Caco-2 (cell line): ENCODE results near the gene DCD. TPM values are rescaled to one million over a fixed set of nuclear protein-coding genes. Genes with fewer than 3 reads are reported as not detected.
"Not testable (repeated sequence)": the region's sequence is repeated elsewhere in the genome, so short reads cannot be mapped to it uniquely, and the experiment has no call there.

Source experiments
- BruUV-seq: library from RNA; stranded (reverse); fragments of 400-500 nt; replicated peaks from 2 replicates; lab custom pipeline; 2021; lab: Mats Ljungman, UMichigan
- CTCF ChIA-PET: fragments of 300-600 bp; sonication (Branson Sonifier 250); formaldehyde crosslinking; loops from one replicate; lab custom pipeline; 2022; ENCODE audit warnings: antibody characterized with exemption; lab: Charles Lee
- POLR2A ChIA-PET: fragments of 300-600 bp; sonication (Branson Sonifier 250); formaldehyde crosslinking; loops from one replicate; lab custom pipeline; 2022; ENCODE audit warnings: antibody characterized with exemption; lab: Charles Lee
- DNase-seq, 2 experiments: peaks; one replicate each; pipeline versions ENCODE4 v3.0.0 to v3.0.0-alpha.2; 2020 to 2022
- H3K27me3 ChIP-seq: replicated peaks from 2 replicates; pipeline ENCODE4 v1.6.0; 2011; ENCODE audit warnings: low read length; ENCODE audit not compliant: control insufficient read depth, insufficient read depth
- H3K36me3 ChIP-seq: 2 replicates; pipeline ENCODE4 v1.5.1; 2011; ENCODE audit warnings: low read length; ENCODE audit not compliant: control insufficient read depth, insufficient read depth
- H3K4me1 ChIP-seq: fragments of 250-450 bp; sonication (Bioruptor Pico); 2 replicates; pipeline ENCODE4 v1.5.1; 2020; ENCODE audit warnings: mild to moderate bottlenecking
- H3K4me3 ChIP-seq: 2 replicates; pipeline ENCODE4 v1.5.1; 2011; ENCODE audit warnings: low read depth, mild to moderate bottlenecking, control low read depth, low read length
- H3K9me3 ChIP-seq: fragments of 250-450 bp; sonication (Bioruptor Pico); 2 replicates; pipeline ENCODE4 v1.5.1; 2020; ENCODE audit warnings: mild to moderate bottlenecking, moderate library complexity
- H3K27ac Mint-ChIP-seq: one replicate; pipeline ENCODE4 v1.8.0; 2022; ENCODE audit warnings: mixed read lengths; ENCODE audit not compliant: unreplicated experiment
- H3K27me3 Mint-ChIP-seq: one replicate; pipeline ENCODE4 v1.8.0; 2022; ENCODE audit warnings: mixed read lengths; ENCODE audit not compliant: insufficient read depth, unreplicated experiment
- H3K36me3 Mint-ChIP-seq: one replicate; pipeline ENCODE4 v1.8.0; 2022; ENCODE audit warnings: mild to moderate bottlenecking, mixed read lengths; ENCODE audit not compliant: insufficient read depth, unreplicated experiment
- H3K4me1 Mint-ChIP-seq: one replicate; pipeline ENCODE4 v1.8.0; 2022; ENCODE audit warnings: low read depth, mixed read lengths; ENCODE audit not compliant: unreplicated experiment
- H3K4me3 Mint-ChIP-seq: one replicate; pipeline ENCODE4 v1.8.0; 2022; ENCODE audit warnings: mild to moderate bottlenecking, moderate library complexity, mixed read lengths; ENCODE audit not compliant: unreplicated experiment
- H3K9me3 Mint-ChIP-seq: one replicate; pipeline ENCODE4 v1.8.0; 2022; ENCODE audit warnings: mixed read lengths; ENCODE audit not compliant: unreplicated experiment
- CTCF ChIP-seq, 2 experiments: fragments of 200-600 bp in 1 of 2; IDR thresholded peaks; 1 replicate in 1 of 2; 2 replicates in 1 of 2; pipeline versions ENCODE4 v1.5.1 to v1.8.0; 2011 to 2022; ENCODE audit warnings: antibody characterized with exemption in 1 of 2, control low read depth in 1 of 2, inconsistent platforms in 1 of 2, low read depth in 1 of 2, low read length in 1 of 2, mild to moderate bottlenecking in 1 of 2, moderate library complexity in 1 of 2; ENCODE audit not compliant: insufficient read depth in 1 of 2, severe bottlenecking in 1 of 2, unreplicated experiment in 1 of 2
- intact Hi-C: fragments of 100-400 bp; cut with micrococcal nuclease; formaldehyde crosslinking; loops from one replicate; pipeline ENCODE4 v1.10.0; 2022; ENCODE audit not compliant: unreplicated experiment
- total RNA-seq: library from RNA; stranded (reverse); gene quantifications from 2 replicates; pipeline ENCODE4 v1.2.3, GENCODE V29; 2022

Gene DCD
- total RNA-seq, 1 experiment from 2014 or later, result not detected

GRCh38 chr12:54666008-54666407 is 17.8 kb upstream of the DCD start:
- H3K9me3 ChIP-seq, result no peaks in the 10 kb centered on the region
- intact Hi-C loops, result no loop called here
- ChIA-PET POLR2A (no interaction called here), CTCF (no interaction called here)
- no peak for DNase-seq
- H3K36me3 ChIP-seq, result no peaks in the 10 kb centered on the region
- no peaks in the 10 kb centered on the region; the same call in 1 of the 2 replicates for H3K27me3 ChIP-seq
- no peaks in the 10 kb centered on the region for H3K9me3 Mint-ChIP-seq
- no peak overlapping the region for H3K4me3 ChIP-seq
- peaks cover 29% of the 10 kb centered on the region for H3K27me3 Mint-ChIP-seq
- TF ChIP-seq CTCF (IDR thresholded peaks at IDR 0.05; ENCODE audit: insufficient read depth in 1 of 2, low read depth in 1 of 2, low read length in 1 of 2, severe bottlenecking in 1 of 2, unreplicated experiment in 1 of 2), result no peak
- no peak overlapping the region for H3K27ac Mint-ChIP-seq
- no peaks in the 10 kb centered on the region for H3K4me1 Mint-ChIP-seq
- H3K4me1 ChIP-seq, result no peaks in the 10 kb centered on the region
- H3K4me3 Mint-ChIP-seq, result no peak overlapping the region
- H3K36me3 Mint-ChIP-seq, result no peaks in the 10 kb centered on the region
- BruUV-seq, result no TSS peak

- H3K36me3 ChIP-seq, H3K4me1 Mint-ChIP-seq, DNase-seq, H3K36me3 Mint-ChIP-seq, intact Hi-C loops, H3K4me3 Mint-ChIP-seq, CTCF ChIA-PET, H3K9me3 ChIP-seq, H3K9me3 Mint-ChIP-seq, H3K4me3 ChIP-seq, BruUV-seq, H3K27me3 ChIP-seq, H3K27ac Mint-ChIP-seq, POLR2A ChIA-PET, H3K4me1 ChIP-seq: not testable (repeated sequence)
- peaks cover 24% of the 10 kb centered on the region for H3K27me3 Mint-ChIP-seq
These were observed 17.0 kb upstream of the DCD start for GRCh38 chr12:54665022-54665635.

- POLR2A ChIA-PET, result no interaction called here
- Mint-ChIP-seq H3K4me3 (no peak overlapping the region), H3K27me3 (peaks cover 29% of the 10 kb centered on the region), H3K27ac (no peak overlapping the region), H3K9me3 (no peaks in the 10 kb centered on the region), H3K36me3 (no peaks in the 10 kb centered on the region), H3K4me1 (no peaks in the 10 kb centered on the region)
- Histone ChIP-seq H3K27me3 (no peaks in the 10 kb centered on the region; the same call in 1 of the 2 replicates), H3K36me3 (no peaks in the 10 kb centered on the region), H3K9me3 (no peaks in the 10 kb centered on the region), H3K4me1 (no peaks in the 10 kb centered on the region), H3K4me3 (no peak overlapping the region)
- no peak for DNase-seq
- intact Hi-C loops, result no loop called here
- no peak for TF ChIP-seq CTCF (IDR thresholded peaks at IDR 0.05; ENCODE audit: insufficient read depth in 1 of 2, low read depth in 1 of 2, low read length in 1 of 2, severe bottlenecking in 1 of 2, unreplicated experiment in 1 of 2)
- CTCF ChIA-PET, result no interaction called here
- no TSS peak for BruUV-seq
These were observed 15.4 kb upstream of the DCD start for GRCh38 chr12:54663603-54664002.
